H1 (cell line): ENCODE measurements around the gene PAIP1. TPM values are rescaled to one million over a fixed set of nuclear protein-coding genes. Genes with fewer than 3 reads are reported as not detected.

Source experiments
- CTCF ChIA-PET: fragments of 300-600 bp; sonication (Branson Sonifier 250); formaldehyde crosslinking; loops from one replicate; lab custom pipeline; 2021; ENCODE audit not compliant: partially characterized antibody; lab: Charles Lee
- POLR2A ChIA-PET: fragments of 300-600 bp; sonication (Branson Sonifier 250); formaldehyde crosslinking; loops from one replicate; lab custom pipeline; 2021; ENCODE audit warnings: inconsistent platforms; ENCODE audit not compliant: partially characterized antibody; lab: Charles Lee
- DNase-seq, 2 experiments: peaks; one replicate each; pipeline versions ENCODE4 v3.0.0 to v3.0.0-alpha.2; 2010 to 2022; ENCODE audit warnings: low spot score in 2 of 2, low read depth in 1 of 2, mixed read lengths in 1 of 2
- FAIRE-seq: peaks from 2 replicates; lab custom pipeline; 2011; peaks lifted over from hg19 to GRCh38; lab: Jason Lieb, UNC
- H2AFZ ChIP-seq: 2 replicates; pipeline ENCODE4 v1.8.1; 2012; ENCODE audit warnings: low read length, inconsistent platforms
- H2AK5ac ChIP-seq: 2 replicates; pipeline ENCODE4 v1.6.1; 2013; ENCODE audit warnings: low read depth, low read length
- H2BK120ac ChIP-seq: replicated peaks from 2 replicates; pipeline ENCODE3; 2013; ENCODE audit warnings: low read depth, low read length, inconsistent platforms
- H2BK12ac ChIP-seq: 2 replicates; pipeline ENCODE4 v1.6.1; 2013; ENCODE audit warnings: low read depth, low read length
- H2BK15ac ChIP-seq: 2 replicates; pipeline ENCODE4 v1.6.1; 2013; ENCODE audit warnings: low read length
- H2BK20ac ChIP-seq: 2 replicates; pipeline ENCODE4 v1.6.1; 2013; ENCODE audit warnings: low read length
- H2BK5ac ChIP-seq: 2 replicates; pipeline ENCODE4 v1.6.1; 2013; ENCODE audit warnings: low read depth, low read length
- H3K14ac ChIP-seq: 2 replicates; pipeline ENCODE4 v1.6.1; 2013; ENCODE audit warnings: inconsistent platforms; ENCODE audit not compliant: insufficient read length
- H3K18ac ChIP-seq: 2 replicates; pipeline ENCODE4 v1.6.1; 2013; ENCODE audit warnings: low read length; ENCODE audit errors: extremely low read depth
- H3K23ac ChIP-seq: 2 replicates; pipeline ENCODE4 v1.6.1; 2013; ENCODE audit warnings: inconsistent platforms; ENCODE audit not compliant: insufficient read length
- H3K23me2 ChIP-seq: 2 replicates; pipeline ENCODE4 v1.6.1; 2013; ENCODE audit warnings: low read depth, low read length
- H3K27ac ChIP-seq: 2 replicates; pipeline ENCODE4 v1.6.1; 2011; ENCODE audit warnings: low read depth, low read length, inconsistent platforms
- H3K27me3 ChIP-seq, 4 experiments: replicated peaks in 1 of 4; 1 replicate in 1 of 4; 2 replicates in 3 of 4; pipeline versions ENCODE4 v1.6.1 to v1.8.1; 2011 to 2013; ENCODE audit warnings: low read length in 3 of 4, mild to moderate bottlenecking in 3 of 4, inconsistent platforms in 2 of 4, mixed read lengths in 2 of 4, moderate library complexity in 1 of 4; ENCODE audit not compliant: control insufficient read depth in 3 of 4, insufficient read depth in 3 of 4; ENCODE audit errors: extremely low read depth in 1 of 4
- H3K36me3 ChIP-seq, 4 experiments: 2 replicates each; pipeline versions ENCODE4 v1.6.1 to v1.8.1; 2011 to 2013; ENCODE audit warnings: mild to moderate bottlenecking in 4 of 4, low read length in 3 of 4, moderate library complexity in 2 of 4, control low read depth in 1 of 4, inconsistent platforms in 1 of 4; ENCODE audit not compliant: insufficient read depth in 4 of 4, control insufficient read depth in 2 of 4
- H3K4ac ChIP-seq: replicated peaks from 2 replicates; pipeline ENCODE3; 2013; ENCODE audit warnings: low read length, low read depth, mixed read lengths, inconsistent platforms; ENCODE audit not compliant: insufficient read length
- H3K4me1 ChIP-seq, 4 experiments: replicated peaks in 1 of 4; 1 replicate in 1 of 4; 2 replicates in 3 of 4; pipeline versions ENCODE4 v1.6.1 to v1.8.1; 2011 to 2013; ENCODE audit warnings: low read length in 3 of 4, inconsistent platforms in 2 of 4, mixed read lengths in 1 of 4; ENCODE audit not compliant: insufficient read depth in 4 of 4, control insufficient read depth in 3 of 4
- H3K4me2 ChIP-seq, 2 experiments: 2 replicates each; pipeline versions ENCODE4 v1.6.1 to v1.8.1; 2011 to 2013; ENCODE audit warnings: low read depth in 2 of 2, low read length in 2 of 2, control low read depth in 1 of 2, inconsistent platforms in 1 of 2, mild to moderate bottlenecking in 1 of 2; ENCODE audit not compliant: insufficient read depth in 1 of 2
- H3K4me3 ChIP-seq, 4 experiments: fragments of 200-600, 300-600 bp in 1 of 4; sonication (generic), shearing (Covaris generic), sonication (Bioruptor Twin) in 1 of 4; 2 replicates each; pipeline versions ENCODE4 v1.5.1 to v1.8.1; 2011 to 2016; ENCODE audit warnings: low read length in 4 of 4, low read depth in 3 of 4, control low read depth in 2 of 4, inconsistent platforms in 2 of 4, mild to moderate bottlenecking in 2 of 4, mixed read lengths in 1 of 4, moderate library complexity in 1 of 4; ENCODE audit not compliant: insufficient read depth in 2 of 4; ENCODE audit errors: extremely low read depth in 1 of 4
- H3K56ac ChIP-seq: replicated peaks from 2 replicates; pipeline ENCODE3; 2013; ENCODE audit warnings: low read depth, mild to moderate bottlenecking, mixed read lengths, low read length, inconsistent platforms; ENCODE audit not compliant: insufficient read length
- H3K79me1 ChIP-seq: 2 replicates; pipeline ENCODE4 v1.6.1; 2013; ENCODE audit warnings: low read depth, low read length, control low read depth
- H3K79me2 ChIP-seq, 2 experiments: 2 replicates each; pipeline versions ENCODE4 v1.6.1 to v1.8.1; 2012 to 2013; ENCODE audit warnings: low read length in 2 of 2, mild to moderate bottlenecking in 2 of 2, inconsistent platforms in 1 of 2; ENCODE audit not compliant: insufficient read depth in 2 of 2, control insufficient read depth in 1 of 2
- H3K9ac ChIP-seq, 4 experiments: replicated peaks in 1 of 4; 1 replicate in 1 of 4; 2 replicates in 3 of 4; pipeline versions ENCODE4 v1.6.1 to v1.8.1; 2011 to 2013; ENCODE audit warnings: low read depth in 3 of 4, low read length in 3 of 4, control low read depth in 2 of 4, mild to moderate bottlenecking in 2 of 4, moderate library complexity in 2 of 4, inconsistent platforms in 1 of 4; ENCODE audit errors: extremely low read depth in 1 of 4
- H3K9me3 ChIP-seq, 2 experiments: 2 replicates each; pipeline versions ENCODE4 v1.6.1 to v1.8.1; 2012 to 2013; ENCODE audit warnings: mild to moderate bottlenecking in 2 of 2, moderate library complexity in 2 of 2, control low read depth in 1 of 2, inconsistent platforms in 1 of 2, low read depth in 1 of 2, low read length in 1 of 2, mixed read lengths in 1 of 2; ENCODE audit not compliant: insufficient read depth in 2 of 2
- H4K20me1 ChIP-seq, 2 experiments: replicated peaks in 1 of 2; 2 replicates each; pipeline versions ENCODE3 to v1.8.1; 2011 to 2013; ENCODE audit warnings: inconsistent platforms in 2 of 2, low read length in 2 of 2, mild to moderate bottlenecking in 1 of 2; ENCODE audit not compliant: insufficient read depth in 2 of 2, control insufficient read depth in 1 of 2
- H4K5ac ChIP-seq: 2 replicates; pipeline ENCODE4 v1.6.1; 2013; ENCODE audit warnings: low read length, low read depth, mixed read lengths, inconsistent platforms; ENCODE audit not compliant: insufficient read length
- H4K8ac ChIP-seq: 2 replicates; pipeline ENCODE4 v1.8.0; 2013; ENCODE audit warnings: mild to moderate bottlenecking, moderate library complexity, low read length, inconsistent platforms; ENCODE audit not compliant: insufficient read depth; ENCODE audit errors: extremely low read depth
- H4K91ac ChIP-seq: replicated peaks from 2 replicates; pipeline ENCODE3; 2013; ENCODE audit warnings: low read length, mixed read lengths, inconsistent platforms; ENCODE audit not compliant: insufficient read length
- WGBS, 2 experiments: shearing (Covaris generic) in 1 of 2; methylation state at CpG; one replicate each; pipeline versions ENCODE4 v1.1.6 to v1.1.7; 2013 to 2015; ENCODE audit warnings: low lambda C conversion rate in 2 of 2, mixed read lengths in 2 of 2, inconsistent platforms in 1 of 2, low coverage in 1 of 2, missing lambda C conversion rate in 1 of 2; ENCODE audit not compliant: insufficient replicate concordance in 2 of 2, insufficient coverage in 1 of 2, insufficient read length in 1 of 2; ENCODE audit errors: extremely low coverage in 1 of 2, missing lambda C conversion rate in 1 of 2; 5-methylcytosine and 5-hydroxymethylcytosine counted together
- polyA plus RNA-seq, 7 experiments: library from polyadenylated mRNA; depleted of rRNA in 3 of 7; stranded (reverse) in 5 of 7; unstranded in 2 of 7; fragments of >200 nt in 5 of 7; fragments of 200-250 nt in 2 of 7; gene quantifications; 1 replicate in 5 of 7; 2 replicates in 1 of 7; 4 replicates in 1 of 7; pipeline versions ENCODE4 v1.2.1 to v1.2.3, GENCODE V29; 2011 to 2013; ENCODE audit warnings: missing spikeins in 2 of 7, mixed read lengths in 2 of 7
- total RNA-seq: library from RNA; stranded (reverse); fragmentation: NEBNext Ultra II Directional; extraction: Animal tissue kit (Norgen Biotek cat#: 25700); gene quantifications from 2 replicates; pipeline ENCODE4 v1.2.1, GENCODE V29; 2021

PAIP1 gene
- total and polyA plus RNA-seq, 2 of the 8 experiments (the other 6 are each of a cell fraction or from before 2014, with no cell fraction given): 62.9 to 89.5 TPM

- H4K91ac ChIP-seq: no peak overlapping the region
- H3K79me2 ChIP-seq: no peaks in the 10 kb centered on the region
- H3K18ac ChIP-seq: no peak overlapping the region
- H3K9me3 ChIP-seq: no peaks in the 10 kb centered on the region
- H3K14ac ChIP-seq: no peak overlapping the region
- no peak overlapping the region for H3K27ac ChIP-seq
- no peak overlapping the region for H2BK5ac ChIP-seq
- no peak overlapping the region for H3K9ac ChIP-seq
- no peak overlapping the region for H3K4ac ChIP-seq
- no peaks in the 10 kb centered on the region for H3K27me3 ChIP-seq
- H3K4me1 ChIP-seq: no peaks in the 10 kb centered on the region
- H3K4me3 ChIP-seq: no peak overlapping the region
- ChIA-PET POLR2A (interaction anchor here (1.5 kb wide), 1 partner anchor 8 kb away, joined by 3 read pairs; no protein-coding TSS in a partner anchor), CTCF (interaction anchor here (1.0 kb wide), 1 partner anchor 27 kb away, joined by 3 read pairs; no protein-coding TSS in a partner anchor)
- no peaks in the 10 kb centered on the region for H3K79me1 ChIP-seq
- H2BK12ac ChIP-seq: no peak overlapping the region
- no peak overlapping the region for H2BK120ac ChIP-seq
- no peak overlapping the region for H2AK5ac ChIP-seq
- WGBS, 2 experiments: 76% methylated on average over 5 of the region's 5 CpGs; no CpG with 5 or more reads in 1 of the 2 experiments
- H3K23ac ChIP-seq: no peak overlapping the region
- no peaks in the 10 kb centered on the region for H3K23me2 ChIP-seq
- H4K5ac ChIP-seq: no peak overlapping the region
- H3K4me2 ChIP-seq: no peak overlapping the region
- no peak overlapping the region for H2BK15ac ChIP-seq
- no peak overlapping the region for H4K8ac ChIP-seq
- DNase-seq (no peak), FAIRE-seq (no peak)
- H2BK20ac ChIP-seq: no peak overlapping the region
- no peaks in the 10 kb centered on the region for H4K20me1 ChIP-seq
- no peaks in the 10 kb centered on the region for H3K36me3 ChIP-seq
- H2AFZ ChIP-seq: no peak overlapping the region
- no peak overlapping the region for H3K56ac ChIP-seq
These were observed 7.5 kb upstream of the PAIP1 start for GRCh38 chr5:43564289-43564850.
